ENCODE measurements around the gene FCHSD1.
A peak's percentile ranks its signal among the peaks of the same experiment; 100 is the strongest.

The FCHSD1 gene

DNA sequence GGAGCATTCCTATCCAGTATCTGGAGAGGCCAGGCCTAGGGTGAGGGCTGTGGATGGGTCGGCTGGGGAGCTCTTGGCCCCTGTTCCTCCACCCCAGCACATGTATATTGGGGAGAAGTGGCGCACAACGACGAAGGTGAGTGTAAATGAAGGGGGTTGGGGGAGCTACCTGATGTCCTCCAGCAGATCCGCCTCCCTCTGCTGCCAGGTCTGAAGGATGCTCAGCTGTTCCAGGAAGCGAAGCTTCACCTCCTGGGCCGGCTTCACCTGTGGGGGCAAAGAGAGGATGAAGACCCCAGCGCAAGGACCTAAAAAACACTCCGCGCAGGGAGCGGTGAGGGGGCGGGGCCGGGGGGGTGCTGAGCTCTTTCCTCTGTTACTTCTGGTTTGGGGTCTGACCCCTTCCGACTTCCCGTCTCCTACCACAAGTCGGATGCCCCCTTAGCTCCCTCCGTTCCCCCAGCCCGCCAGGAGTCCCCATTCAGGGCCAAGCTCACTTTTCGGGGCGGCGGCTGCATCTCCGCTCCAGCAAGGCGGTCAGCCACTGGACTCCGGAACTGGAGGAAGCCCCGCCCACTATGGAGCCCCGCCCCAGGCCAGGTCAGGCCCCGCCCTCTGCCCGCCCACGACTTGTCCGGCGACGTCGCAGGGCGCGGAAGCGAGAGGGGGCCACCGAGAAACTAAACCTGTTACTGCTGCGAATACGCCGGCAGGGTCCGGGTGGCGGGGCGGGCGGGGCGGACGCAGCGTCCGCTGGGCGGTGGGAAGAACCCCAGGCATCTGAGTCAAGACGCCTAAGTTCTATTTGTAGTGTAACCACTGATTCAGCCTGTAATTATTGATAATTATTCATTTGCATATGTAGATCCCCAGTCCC is at the start of gene FCHSD1:
FCHSD1 (minus strand) TSS at position 568 of the 877 bp plus-strand sequence; CDS start at position 518, 50 bp downstream.
- no peak for DNase-seq

DNA sequence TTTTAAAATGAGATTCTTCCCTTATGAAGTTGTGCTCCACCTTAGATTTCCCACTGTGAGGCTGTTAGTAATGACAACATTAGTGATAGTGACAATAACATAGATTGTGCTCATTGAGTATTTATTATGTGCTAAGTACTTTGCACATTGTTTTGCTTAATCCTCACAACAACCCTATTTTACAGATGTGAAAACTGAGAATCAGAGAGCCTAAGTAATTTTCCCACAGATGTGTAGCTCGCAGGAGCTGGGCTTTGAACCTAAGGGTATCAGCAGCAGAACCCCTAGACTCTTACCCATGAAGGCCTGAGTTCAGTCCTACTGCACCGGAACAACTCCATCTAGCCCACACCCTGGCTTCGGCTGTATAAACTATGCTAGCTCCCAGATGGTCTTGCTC is 46.4 kb upstream of the FCHSD1 start:
- no peak for DNase-seq

DNA sequence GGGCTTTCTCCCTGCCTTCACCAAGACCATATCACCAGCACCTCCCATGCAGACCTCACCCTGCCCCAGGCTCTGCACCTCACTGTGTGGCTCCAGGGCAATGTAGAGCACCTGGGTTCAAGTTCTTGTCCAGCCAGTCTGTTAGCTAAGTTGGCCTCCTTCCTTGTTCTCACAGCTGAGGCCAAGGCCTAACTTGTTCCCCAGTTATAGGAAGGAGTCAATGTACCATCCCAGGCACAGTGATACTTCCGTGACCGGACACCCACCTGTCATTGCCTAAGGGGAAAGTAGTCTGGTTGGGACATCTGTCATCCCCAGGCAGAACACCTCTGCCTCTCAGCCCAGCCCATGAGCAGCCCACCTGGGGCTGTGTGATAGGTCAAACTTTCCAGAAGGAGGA is 45.2 kb upstream of the FCHSD1 start:
- no peak for DNase-seq

DNA sequence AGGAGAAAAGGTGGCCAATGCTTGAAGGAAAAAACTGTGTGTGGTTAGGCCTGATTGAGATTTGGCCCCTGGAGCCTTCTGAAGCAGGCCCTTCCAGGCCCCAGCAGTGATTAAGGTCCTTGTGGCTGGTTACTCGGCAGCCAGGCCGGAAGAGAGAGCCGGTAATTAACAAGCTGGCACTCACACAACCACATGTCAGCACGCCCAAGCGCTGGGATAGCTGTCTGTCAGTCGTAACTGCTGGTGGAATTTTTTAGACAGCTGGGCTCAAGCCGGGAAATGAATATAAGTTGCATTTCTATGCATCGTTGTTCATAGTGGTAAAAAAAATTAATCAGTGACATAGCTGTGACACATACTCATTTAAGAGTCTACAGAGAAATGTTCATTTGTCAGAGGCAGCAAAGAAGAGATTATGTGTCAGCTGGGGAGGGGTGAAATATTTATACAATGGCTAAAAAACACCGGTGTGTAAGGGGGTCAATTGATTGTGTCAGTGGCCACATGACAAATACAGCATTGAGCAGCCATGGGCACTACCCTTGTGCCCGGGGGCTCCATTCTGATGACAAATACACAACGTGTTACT is 44.5 kb upstream of the FCHSD1 start:
- DNase-seq = peak; percentile 14

DNA sequence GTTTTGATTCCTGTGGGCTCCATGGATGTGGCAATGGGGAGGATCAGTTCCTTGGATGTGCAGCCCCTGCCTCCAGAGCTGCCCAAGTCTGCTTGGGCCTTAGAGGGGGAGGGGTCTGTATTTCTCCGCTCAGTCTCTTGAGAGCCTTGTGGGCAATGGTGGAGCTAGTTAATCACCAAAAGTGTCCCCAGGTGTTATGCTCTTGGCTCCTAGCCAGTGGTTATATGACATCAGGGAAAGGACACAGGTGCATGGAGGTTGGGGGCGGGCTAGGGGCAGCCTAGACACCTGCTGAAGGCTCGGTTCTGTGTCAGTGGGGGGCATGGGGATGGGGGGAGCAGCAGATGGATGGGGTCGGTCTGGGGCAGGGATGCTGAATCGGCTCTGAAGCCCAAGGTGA is 43.3 kb upstream of the FCHSD1 start:
- DNase-seq = no peak

DNA sequence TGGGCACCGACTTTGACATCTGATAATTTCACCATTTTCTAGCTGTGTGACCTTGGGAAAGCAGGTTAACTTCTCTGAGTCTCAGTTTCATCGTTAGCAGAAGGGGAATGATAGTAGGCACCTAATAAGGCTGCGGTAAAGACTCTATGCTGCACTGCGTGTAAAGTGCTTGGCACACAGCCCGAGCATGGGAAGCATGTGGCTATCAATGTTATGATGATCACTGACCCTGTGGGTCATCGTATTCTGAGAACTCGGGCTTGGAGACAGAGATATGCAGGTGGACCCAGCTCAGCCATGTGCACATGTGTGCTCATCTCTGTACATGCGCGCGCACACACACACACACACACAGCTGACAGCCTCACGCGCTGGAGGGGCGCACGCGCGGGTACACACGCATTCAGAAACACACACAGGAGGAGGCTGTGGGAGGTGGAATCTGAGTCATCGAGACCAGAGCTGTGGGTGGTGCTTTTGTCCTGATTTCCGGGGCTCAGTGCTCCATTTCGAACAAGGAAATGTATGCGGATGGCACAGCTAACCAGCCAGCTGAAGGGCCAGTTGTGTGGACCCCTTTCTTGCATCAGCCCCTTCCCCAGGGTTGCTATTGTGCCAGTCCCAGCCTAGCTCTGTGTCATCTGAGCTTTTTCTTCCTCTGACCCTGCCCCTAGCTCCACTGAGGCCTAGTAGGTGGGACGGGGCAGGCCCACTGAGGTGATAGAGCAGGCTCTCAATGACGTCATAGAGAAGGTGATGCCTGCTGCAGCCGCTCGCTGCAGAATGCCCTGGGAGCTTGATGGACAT is 41.9 kb upstream of the FCHSD1 start:
- DNase-seq = no peak

DNA sequence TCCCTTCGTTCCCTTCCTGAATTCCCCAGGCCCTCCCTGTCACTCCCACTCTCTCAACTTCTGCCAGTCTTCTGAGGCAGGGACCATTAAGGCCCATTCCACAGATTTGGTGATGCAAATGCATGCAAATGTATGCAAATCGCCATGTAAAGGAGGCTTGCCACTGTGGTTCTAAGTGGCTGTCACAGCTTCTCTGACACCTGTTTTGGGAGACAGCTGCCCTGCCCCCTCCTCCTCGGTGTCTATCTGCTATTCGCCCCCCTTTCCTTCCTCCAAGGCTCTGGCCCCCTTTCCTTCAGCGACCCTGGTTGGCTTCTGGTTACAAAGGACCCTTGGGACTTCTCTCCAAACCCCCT is 41.3 kb upstream of the FCHSD1 start:
- no peak for DNase-seq

DNA sequence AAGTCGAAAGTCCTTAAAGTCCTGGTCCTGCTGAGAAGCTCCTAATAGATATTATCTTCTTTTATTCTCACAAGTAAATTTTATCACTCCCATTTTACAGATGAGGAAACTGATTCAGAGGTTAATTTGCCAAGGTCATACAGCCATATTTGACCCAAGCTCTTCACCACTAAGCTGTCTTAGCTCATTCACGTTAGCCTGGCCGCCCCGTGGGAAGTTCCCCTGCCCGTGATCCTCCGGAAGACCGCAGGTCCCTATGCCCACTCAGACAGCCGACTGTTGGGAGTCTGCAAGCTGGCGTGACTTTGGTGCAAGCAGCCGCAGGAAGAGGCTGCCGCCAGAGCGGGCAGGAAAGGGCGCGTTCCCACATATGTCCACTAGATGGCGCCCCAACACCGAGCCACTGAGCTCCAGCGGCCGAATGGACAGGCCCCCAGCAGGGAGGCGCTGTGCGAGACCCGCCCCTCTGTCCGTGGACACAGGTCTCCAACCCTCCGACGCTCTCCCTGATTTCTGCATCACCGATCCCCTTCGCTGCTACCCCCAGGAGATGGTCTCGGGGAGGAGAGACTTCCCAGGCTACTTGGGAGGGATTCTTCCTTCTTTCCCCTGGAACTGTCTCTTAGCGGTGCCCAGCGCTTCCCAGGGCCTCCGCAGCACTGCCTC is 40.8 kb upstream of the FCHSD1 start:
- peak; percentile 47 for DNase-seq

DNA sequence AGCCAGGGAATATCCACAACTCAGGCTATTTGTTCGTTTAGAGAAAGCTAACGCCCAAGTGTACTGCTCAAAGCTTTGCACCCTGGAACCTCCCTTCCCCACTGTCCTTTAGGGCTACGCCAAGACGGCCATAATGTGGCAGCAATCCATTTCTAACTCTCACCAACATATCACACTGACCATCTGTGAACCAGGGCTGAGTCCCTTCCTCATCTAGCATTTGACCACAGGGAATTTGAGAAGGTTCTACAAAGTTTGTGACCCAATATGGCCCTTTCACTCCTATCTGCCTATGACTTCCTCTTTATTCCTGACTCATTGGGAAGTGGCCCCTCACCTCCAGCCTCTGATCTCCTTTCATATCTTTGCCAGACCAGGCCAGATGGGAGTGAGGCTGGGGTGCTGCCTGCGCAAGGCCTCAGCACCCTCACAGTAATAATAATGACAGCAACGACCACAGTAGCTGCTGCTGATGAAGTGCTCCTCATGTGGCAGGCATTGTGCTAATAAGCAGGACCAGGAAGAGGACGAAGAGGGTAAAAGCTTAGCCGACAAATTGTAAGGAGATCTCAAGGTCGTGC is 40.2 kb upstream of the FCHSD1 start:
- DNase-seq = no peak

DNA sequence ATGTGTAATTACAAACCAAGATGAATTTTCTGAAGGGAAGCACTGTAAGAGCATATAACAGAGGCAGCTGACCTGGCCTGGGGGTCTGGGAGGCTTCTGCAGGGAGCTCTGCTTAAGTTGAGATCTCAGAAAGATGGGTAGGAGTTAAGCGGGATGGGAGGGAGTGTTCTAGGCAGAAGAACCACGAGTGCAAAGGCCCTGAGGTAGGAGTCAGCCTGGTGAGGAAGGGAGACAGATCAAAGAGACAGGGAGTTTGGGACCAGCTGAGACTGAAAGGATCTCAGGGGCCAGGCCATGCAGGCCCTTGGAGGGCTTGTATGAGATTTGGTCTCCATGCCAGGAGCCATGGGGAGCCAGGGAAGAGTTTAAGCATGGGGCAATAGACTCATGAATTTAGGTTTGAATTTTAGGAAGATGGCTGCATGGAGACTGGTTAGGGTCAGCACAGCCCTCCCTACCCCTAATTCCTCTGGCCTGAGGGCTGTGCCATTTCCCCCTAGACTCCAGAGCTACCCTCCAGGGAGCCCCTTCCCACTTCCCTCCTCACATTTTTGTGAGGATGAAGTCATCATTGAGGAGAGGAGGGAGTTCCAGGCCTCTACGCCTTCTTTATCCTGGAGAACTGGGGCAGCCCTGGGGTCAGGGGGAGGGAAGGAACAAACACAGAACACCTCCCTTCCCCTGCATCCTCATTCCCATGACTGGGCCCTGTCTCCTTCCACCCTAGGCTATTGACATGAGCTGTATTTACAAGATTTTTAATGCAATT is 35.6 kb upstream of the FCHSD1 start:
- no peak for DNase-seq

DNA sequence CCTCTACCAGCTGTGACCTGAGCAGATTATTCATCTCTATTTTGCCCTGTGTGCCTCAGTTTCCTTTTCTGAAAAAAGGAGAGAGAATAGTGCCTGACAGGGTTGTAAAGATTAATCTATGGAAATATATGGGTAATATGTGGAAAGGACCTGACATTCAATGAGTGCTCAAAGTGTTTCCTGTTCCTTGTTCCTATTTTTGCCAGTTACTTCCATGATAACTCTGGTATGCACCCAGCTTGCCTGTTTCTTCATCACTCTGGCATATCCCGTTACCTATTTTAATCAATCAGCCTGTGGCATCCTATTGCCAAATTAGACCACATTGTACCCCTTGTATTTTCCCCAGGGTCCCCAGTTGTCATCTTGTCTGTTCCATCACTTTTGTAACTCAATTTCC is 34.4 kb upstream of the FCHSD1 start:
- DNase-seq = no peak

DNA sequence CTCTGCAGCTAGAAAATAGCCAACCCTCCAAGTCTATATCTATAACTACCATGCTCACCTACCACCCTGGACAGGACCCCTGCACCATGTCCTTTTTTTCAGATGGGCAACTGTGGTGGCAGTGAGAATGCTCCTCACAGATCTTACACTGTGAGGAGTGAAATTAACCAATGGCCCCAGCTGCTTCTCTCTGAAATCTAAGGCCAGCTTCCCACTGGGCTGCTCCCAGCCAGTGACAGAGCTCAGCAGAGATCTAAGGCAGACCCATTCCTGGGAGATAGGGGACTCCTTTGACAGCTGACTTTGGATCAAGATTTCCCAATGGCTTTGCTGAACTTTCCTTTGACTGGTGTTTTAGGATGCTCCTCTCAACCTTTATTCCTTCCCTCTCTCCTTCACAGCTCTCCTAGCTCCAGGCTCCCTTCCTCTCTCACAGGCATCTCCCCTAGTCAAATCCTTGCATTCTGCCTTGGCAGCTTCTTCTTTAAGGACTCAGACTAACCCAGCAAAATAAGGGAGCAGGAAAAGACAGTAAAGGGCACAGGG is 32.5 kb upstream of the FCHSD1 start:
- no peak for DNase-seq

DNA sequence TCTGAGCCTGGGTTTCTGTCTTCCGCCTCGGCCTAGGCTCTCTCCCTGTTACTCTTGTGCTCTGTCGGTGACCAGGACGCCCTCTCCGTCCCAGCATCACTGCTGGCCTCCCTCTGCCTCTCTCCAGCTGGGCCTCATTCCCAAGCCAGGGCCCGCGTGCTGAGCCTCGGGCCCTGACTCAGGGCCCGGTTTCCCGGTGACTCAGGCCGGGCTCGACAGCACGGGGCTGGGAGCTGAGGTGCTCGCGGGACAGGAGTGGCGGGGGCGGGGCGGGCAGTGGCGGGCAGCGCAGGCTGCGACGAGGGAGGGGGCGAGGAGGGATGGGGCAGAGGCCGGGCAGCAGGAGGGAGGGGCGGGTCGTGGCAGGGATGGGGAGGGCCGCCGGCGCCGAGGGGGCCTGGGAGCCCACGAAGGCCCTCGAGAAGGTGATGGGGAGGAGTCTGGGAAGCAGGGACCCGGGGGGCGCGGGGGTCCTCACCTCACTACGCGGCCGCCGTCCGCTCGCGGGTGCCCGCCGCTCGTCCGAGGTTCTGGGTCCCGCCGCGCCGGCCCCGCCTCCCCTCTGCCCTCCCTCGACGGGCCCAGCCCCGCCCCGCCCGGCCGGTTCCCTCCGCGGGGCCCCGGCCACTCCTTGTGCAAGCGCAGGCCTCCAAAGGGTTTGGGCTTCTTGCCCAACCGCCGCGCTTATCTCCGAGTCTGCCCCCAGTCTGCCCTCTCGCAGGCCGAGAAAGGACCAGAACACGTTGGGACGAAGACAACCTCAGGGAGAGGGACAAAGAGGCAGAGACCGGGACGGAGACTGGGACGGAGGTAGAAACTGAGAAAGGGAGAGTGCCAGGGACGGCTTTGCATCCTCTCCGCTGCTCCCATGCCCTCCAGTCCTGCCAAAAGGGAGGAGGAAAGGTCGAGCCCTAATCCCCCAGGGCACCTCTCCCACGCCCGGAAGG is 30.8 kb upstream of the FCHSD1 start, which contains the start of gene ARAP3:
ARAP3 (minus strand) TSS at position 536 of the 947 bp plus-strand sequence. CDS start 1,744 bp downstream, outside the sequence.
- no peak for DNase-seq

DNA sequence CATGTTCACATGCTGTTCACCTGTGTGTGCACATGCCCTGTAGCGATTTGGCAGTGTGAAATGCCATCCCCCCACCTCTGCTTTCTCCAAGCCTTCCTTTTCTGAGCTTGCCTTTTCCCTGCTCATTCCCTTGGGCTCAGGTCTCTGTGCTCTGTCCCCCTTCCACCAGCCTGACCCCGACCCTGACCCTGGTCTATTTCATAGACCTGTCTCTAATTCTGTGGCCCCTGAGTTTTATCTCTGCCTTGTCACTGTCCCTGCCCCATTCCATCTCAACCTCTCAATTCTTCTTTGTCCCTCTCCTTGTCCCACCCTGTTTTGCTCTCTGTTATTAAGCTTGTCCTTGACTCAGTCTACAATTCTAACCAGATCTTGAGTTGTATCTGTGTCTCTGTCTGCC is 30.1 kb upstream of the FCHSD1 start:
- no peak for DNase-seq

DNA sequence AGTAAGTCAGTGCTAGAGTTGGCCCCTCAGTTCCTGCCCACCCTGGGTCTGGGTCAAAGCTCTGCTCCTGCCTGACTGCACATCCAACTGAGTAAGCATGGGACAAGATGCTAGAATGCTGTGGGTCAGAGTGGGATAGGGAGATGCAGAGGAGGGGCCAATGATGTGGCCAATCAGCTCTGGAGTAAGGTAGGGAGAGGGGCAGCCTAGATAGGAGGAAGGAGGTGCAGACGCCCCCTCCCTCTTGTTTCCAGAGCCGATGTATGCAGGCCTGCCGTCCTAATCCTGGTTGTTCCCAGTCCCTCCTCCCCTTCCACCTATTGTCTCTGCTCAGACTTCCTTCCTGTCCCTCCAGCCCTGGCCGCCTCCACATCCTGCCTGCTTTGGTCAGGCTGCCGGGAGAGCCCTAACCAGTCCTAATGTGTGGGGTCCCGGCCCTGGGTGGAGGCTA is 29.6 kb upstream of the FCHSD1 start:
- no peak for DNase-seq

DNA sequence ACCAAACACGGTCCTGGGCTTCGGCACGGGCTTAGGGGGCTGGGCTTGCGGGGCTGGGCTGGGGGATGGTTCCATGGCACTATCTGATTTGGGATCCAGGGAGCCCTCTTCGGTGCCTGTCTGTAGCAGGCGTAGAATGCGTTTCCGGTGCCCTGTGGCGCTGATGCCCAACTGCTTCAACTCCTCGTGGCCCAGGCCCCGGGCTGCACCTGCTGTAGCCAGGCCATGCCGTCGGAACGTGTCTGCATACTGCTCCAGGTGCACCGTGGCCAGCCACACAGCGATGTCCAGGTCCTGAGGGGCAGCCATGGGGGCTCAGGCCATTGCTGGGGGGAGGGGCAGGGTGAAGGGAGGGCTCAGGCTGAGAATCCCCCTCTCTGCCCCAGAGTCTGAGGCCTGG is 29.0 kb upstream of the FCHSD1 start:
- DNase-seq = no peak

DNA sequence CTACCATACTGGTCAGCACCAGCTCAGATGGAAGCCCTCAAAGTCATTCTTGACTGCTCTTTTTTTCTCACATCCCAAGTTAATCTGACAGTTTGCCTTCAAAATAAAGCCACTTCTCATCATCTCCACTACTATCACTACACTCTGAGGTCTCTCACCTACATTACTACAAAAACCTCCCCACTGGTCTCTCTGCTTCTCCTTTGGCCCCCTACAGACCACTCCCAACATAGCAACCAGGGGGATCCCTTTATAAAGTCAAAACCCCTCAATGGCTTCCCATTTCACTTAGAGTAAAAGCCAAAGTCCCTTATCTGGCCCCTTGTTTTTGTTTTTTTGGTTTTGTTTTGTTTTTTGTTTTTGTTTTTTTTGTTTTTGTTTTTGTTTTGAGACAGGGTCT is 26.2 kb upstream of the FCHSD1 start:
- peak; percentile 14 for DNase-seq

DNA sequence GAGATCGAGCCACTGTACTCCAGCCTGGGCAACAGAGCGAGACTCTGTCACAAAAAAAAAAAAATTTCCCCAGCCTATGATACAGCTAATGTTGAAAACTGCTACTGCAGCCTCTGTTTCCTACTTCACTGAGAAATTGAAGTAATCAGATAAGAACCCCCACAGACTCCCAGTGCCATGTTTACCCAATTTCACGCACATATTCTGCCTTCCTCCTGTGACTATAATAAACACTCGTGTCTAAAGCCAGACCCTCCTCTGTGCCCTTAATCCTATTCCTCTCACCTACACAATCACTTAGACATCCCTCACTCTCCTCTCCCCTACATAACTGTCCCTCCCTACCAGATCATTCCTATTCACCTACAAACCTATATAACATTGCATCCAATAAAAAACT is 24.5 kb upstream of the FCHSD1 start:
- no peak for DNase-seq

DNA sequence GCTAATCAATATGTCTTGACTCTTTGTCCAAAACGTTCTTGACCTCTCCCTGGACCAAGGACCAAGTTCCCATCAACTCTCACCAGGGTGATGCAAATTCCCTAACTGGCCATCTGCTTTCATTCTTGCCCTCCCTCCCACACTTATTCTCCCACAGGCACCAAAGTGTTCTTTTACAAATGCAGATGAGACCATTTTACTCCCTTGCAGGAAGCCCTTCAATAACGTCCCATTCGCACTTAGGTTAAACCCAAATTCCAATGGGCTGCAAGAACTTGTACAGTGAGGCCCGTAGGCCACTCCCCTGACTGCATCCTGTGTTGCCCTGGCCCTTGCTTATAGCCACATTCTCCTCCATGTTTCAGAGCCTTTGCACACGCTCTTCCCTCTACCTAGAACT is 23.5 kb upstream of the FCHSD1 start:
- no peak for DNase-seq

Measured in NCI-H1694 (cell line).